ENCODE results near the gene RAB40A. TPM values are rescaled to one million over a fixed set of nuclear protein-coding genes. Genes with fewer than 3 reads are reported as not detected.
A peak's percentile ranks its signal among the peaks of the same experiment; 100 is the strongest.

Gene RAB40A
- polyA plus RNA-seq (2013), result 1.3 TPM

GRCh38 chrX:103519389-103519788 is at the start of gene RAB40A:
RAB40A (minus strand) TSS chrX:103519489; CDS start chrX:103500756, 18,733 bp downstream.
- ChIA-PET POLR2A (no interaction called here), CTCF (no interaction called here)
- H3K4me1 ChIP-seq (ENCODE audit: control extremely low read depth in 1 of 4, control insufficient read depth in 4 of 4, insufficient read depth in 4 of 4, low read length in 3 of 4), result no peaks in the 10 kb centered on the region
- no peaks in the 10 kb centered on the region for H3K36me3 ChIP-seq (ENCODE audit: control insufficient read depth in 4 of 4, insufficient read depth in 4 of 4, low read length in 3 of 4)
- H3K27me3 ChIP-seq (replicated peaks in 2 of 5; ENCODE audit: control insufficient read depth in 4 of 5, insufficient read depth in 5 of 5, low read length in 4 of 5), result no peaks in the 10 kb centered on the region
- no peak within 1 kb of the TSS for H3K27ac ChIP-seq (ENCODE audit: insufficient read depth in 1 of 2, low read depth in 1 of 2, low read length in 2 of 2, poor library complexity in 1 of 2, severe bottlenecking in 2 of 2)
- no CpG with 5 or more reads among the region's 2 CpGs for WGBS (ENCODE audit: insufficient coverage)
- DNase-seq, result no peak
- no peak within 1 kb of the TSS for H3K4me3 ChIP-seq (ENCODE audit: control insufficient read depth in 1 of 7, extremely low read depth in 1 of 7, insufficient read depth in 4 of 7, low read depth in 2 of 7, low read length in 6 of 7)
- no peaks in the 10 kb centered on the region for H3K9me3 ChIP-seq (ENCODE audit: control extremely low read depth in 1 of 5, control insufficient read depth in 4 of 5, insufficient read depth in 2 of 5, low read depth in 1 of 5, low read length in 4 of 5)

GRCh38 chrX:103565752-103566151 is 46.5 kb upstream of the RAB40A start:
- CTCF ChIA-PET, result no interaction called here
- H3K36me3 ChIP-seq (ENCODE audit: control insufficient read depth in 4 of 4, insufficient read depth in 4 of 4, low read length in 3 of 4), result no peaks in the 10 kb centered on the region
- POLR2A ChIA-PET, result no interaction called here
- no peak overlapping the region for H3K27ac ChIP-seq (ENCODE audit: insufficient read depth in 1 of 2, low read depth in 1 of 2, low read length in 2 of 2, poor library complexity in 1 of 2, severe bottlenecking in 2 of 2)
- WGBS (ENCODE audit: insufficient coverage), result no CpG with 5 or more reads among the region's 1 CpG
- H3K9me3 ChIP-seq (ENCODE audit: control extremely low read depth in 1 of 5, control insufficient read depth in 4 of 5, insufficient read depth in 2 of 5, low read depth in 1 of 5, low read length in 4 of 5), result no peaks in the 10 kb centered on the region
- no peaks in the 10 kb centered on the region for H3K4me1 ChIP-seq (ENCODE audit: control extremely low read depth in 1 of 4, control insufficient read depth in 4 of 4, insufficient read depth in 4 of 4, low read length in 3 of 4)
- no peak overlapping the region for H3K4me3 ChIP-seq (ENCODE audit: control insufficient read depth in 1 of 7, extremely low read depth in 1 of 7, insufficient read depth in 4 of 7, low read depth in 2 of 7, low read length in 6 of 7)
- no peak for DNase-seq
- H3K27me3 ChIP-seq (replicated peaks in 2 of 5; ENCODE audit: control insufficient read depth in 4 of 5, insufficient read depth in 5 of 5, low read length in 4 of 5), result peaks cover 0 to 2% (median 0%) of the 10 kb centered on the region in 5 experiments

- DNase-seq, result no peak
- 86% methylated on average over 2 of the region's 4 CpGs for WGBS (ENCODE audit: insufficient coverage)
- H3K4me1 ChIP-seq (ENCODE audit: control extremely low read depth in 1 of 4, control insufficient read depth in 4 of 4, insufficient read depth in 4 of 4, low read length in 3 of 4), result no peaks in the 10 kb centered on the region
- no peak overlapping the region for H3K27ac ChIP-seq (ENCODE audit: insufficient read depth in 1 of 2, low read depth in 1 of 2, low read length in 2 of 2, poor library complexity in 1 of 2, severe bottlenecking in 2 of 2)
- no peaks in the 10 kb centered on the region for H3K9me3 ChIP-seq (ENCODE audit: control extremely low read depth in 1 of 5, control insufficient read depth in 4 of 5, insufficient read depth in 2 of 5, low read depth in 1 of 5, low read length in 4 of 5)
- POLR2A ChIA-PET, result no interaction called here
- H3K27me3 ChIP-seq (replicated peaks in 2 of 5; ENCODE audit: control insufficient read depth in 4 of 5, insufficient read depth in 5 of 5, low read length in 4 of 5), result peaks cover 0 to 2% (median 0%) of the 10 kb centered on the region in 5 experiments
- H3K4me3 ChIP-seq (ENCODE audit: control insufficient read depth in 1 of 7, extremely low read depth in 1 of 7, insufficient read depth in 4 of 7, low read depth in 2 of 7, low read length in 6 of 7), result no peak overlapping the region
- H3K36me3 ChIP-seq (ENCODE audit: control insufficient read depth in 4 of 4, insufficient read depth in 4 of 4, low read length in 3 of 4), result no peaks in the 10 kb centered on the region
- CTCF ChIA-PET, result no interaction called here
Measured at GRCh38 chrX:103565197-103565596, 45.9 kb upstream of the RAB40A start.

GRCh38 chrX:103562801-103563200 is 43.5 kb upstream of the RAB40A start:
- no peak for DNase-seq
- ChIA-PET CTCF (no interaction called here), POLR2A (no interaction called here)
- H3K9me3 ChIP-seq (ENCODE audit: control extremely low read depth in 1 of 5, control insufficient read depth in 4 of 5, insufficient read depth in 2 of 5, low read depth in 1 of 5, low read length in 4 of 5), result no peaks in the 10 kb centered on the region
- no peak overlapping the region for H3K4me3 ChIP-seq (ENCODE audit: control insufficient read depth in 1 of 7, extremely low read depth in 1 of 7, insufficient read depth in 4 of 7, low read depth in 2 of 7, low read length in 6 of 7)
- no peaks in the 10 kb centered on the region for H3K36me3 ChIP-seq (ENCODE audit: control insufficient read depth in 4 of 4, insufficient read depth in 4 of 4, low read length in 3 of 4)
- WGBS (ENCODE audit: insufficient coverage), result 69% methylated on average over 2 of the region's 2 CpGs
- H3K27me3 ChIP-seq (replicated peaks in 2 of 5; ENCODE audit: control insufficient read depth in 4 of 5, insufficient read depth in 5 of 5, low read length in 4 of 5), result peaks cover 0 to 5% (median 0%) of the 10 kb centered on the region in 5 experiments
- H3K27ac ChIP-seq (ENCODE audit: insufficient read depth in 1 of 2, low read depth in 1 of 2, low read length in 2 of 2, poor library complexity in 1 of 2, severe bottlenecking in 2 of 2), result no peak overlapping the region
- no peaks in the 10 kb centered on the region for H3K4me1 ChIP-seq (ENCODE audit: control extremely low read depth in 1 of 4, control insufficient read depth in 4 of 4, insufficient read depth in 4 of 4, low read length in 3 of 4)

GRCh38 chrX:103560256-103560655 is 41.0 kb upstream of the RAB40A start:
- ChIA-PET POLR2A (interaction anchor here (0.8 kb wide), 1 partner anchor 44 kb away, joined by 3 read pairs; no protein-coding TSS in a partner anchor), CTCF (interaction anchor here (0.7 kb wide), 1 partner anchor 70 kb away, joined by 3 read pairs; no protein-coding TSS in a partner anchor)
- Histone ChIP-seq H3K27ac (ENCODE audit: insufficient read depth in 1 of 2, low read depth in 1 of 2, low read length in 2 of 2, poor library complexity in 1 of 2, severe bottlenecking in 2 of 2) (no peak overlapping the region), H3K4me3 (ENCODE audit: control insufficient read depth in 1 of 7, extremely low read depth in 1 of 7, insufficient read depth in 4 of 7, low read depth in 2 of 7, low read length in 6 of 7) (no peak overlapping the region), H3K36me3 (ENCODE audit: control insufficient read depth in 4 of 4, insufficient read depth in 4 of 4, low read length in 3 of 4) (no peaks in the 10 kb centered on the region), H3K27me3 (replicated peaks in 2 of 5; ENCODE audit: control insufficient read depth in 4 of 5, insufficient read depth in 5 of 5, low read length in 4 of 5) (peaks cover 0 to 7% (median 0%) of the 10 kb centered on the region in 5 experiments), H3K9me3 (ENCODE audit: control extremely low read depth in 1 of 5, control insufficient read depth in 4 of 5, insufficient read depth in 2 of 5, low read depth in 1 of 5, low read length in 4 of 5) (no peaks in the 10 kb centered on the region), H3K4me1 (ENCODE audit: control extremely low read depth in 1 of 4, control insufficient read depth in 4 of 4, insufficient read depth in 4 of 4, low read length in 3 of 4) (no peaks in the 10 kb centered on the region)
- DNase-seq, result no peak
- no CpG with 5 or more reads among the region's 1 CpG for WGBS (ENCODE audit: insufficient coverage)

- Histone ChIP-seq H3K9me3 (ENCODE audit: control extremely low read depth in 1 of 5, control insufficient read depth in 4 of 5, insufficient read depth in 2 of 5, low read depth in 1 of 5, low read length in 4 of 5) (no peaks in the 10 kb centered on the region), H3K27me3 (replicated peaks in 2 of 5; ENCODE audit: control insufficient read depth in 4 of 5, insufficient read depth in 5 of 5, low read length in 4 of 5) (peaks cover 0 to 12% (median 0%) of the 10 kb centered on the region in 5 experiments), H3K4me1 (ENCODE audit: control extremely low read depth in 1 of 4, control insufficient read depth in 4 of 4, insufficient read depth in 4 of 4, low read length in 3 of 4) (peaks cover 0 to 7% (median 2%) of the 10 kb centered on the region in 4 experiments), H3K36me3 (ENCODE audit: control insufficient read depth in 4 of 4, insufficient read depth in 4 of 4, low read length in 3 of 4) (no peaks in the 10 kb centered on the region), H3K4me3 (ENCODE audit: control insufficient read depth in 1 of 7, extremely low read depth in 1 of 7, insufficient read depth in 4 of 7, low read depth in 2 of 7, low read length in 6 of 7) (no peak overlapping the region), H3K27ac (ENCODE audit: insufficient read depth in 1 of 2, low read depth in 1 of 2, low read length in 2 of 2, poor library complexity in 1 of 2, severe bottlenecking in 2 of 2) (no peak overlapping the region)
- 47% methylated on average over 2 of the region's 2 CpGs for WGBS (ENCODE audit: insufficient coverage)
- DNase-seq, result no peak
- ChIA-PET CTCF (interaction anchor here (0.7 kb wide), 1 partner anchor 23 kb away, joined by 3 read pairs; no protein-coding TSS in a partner anchor), POLR2A (no interaction called here)
Measured at GRCh38 chrX:103556963-103557612, 37.8 kb upstream of the RAB40A start.

DNA sequence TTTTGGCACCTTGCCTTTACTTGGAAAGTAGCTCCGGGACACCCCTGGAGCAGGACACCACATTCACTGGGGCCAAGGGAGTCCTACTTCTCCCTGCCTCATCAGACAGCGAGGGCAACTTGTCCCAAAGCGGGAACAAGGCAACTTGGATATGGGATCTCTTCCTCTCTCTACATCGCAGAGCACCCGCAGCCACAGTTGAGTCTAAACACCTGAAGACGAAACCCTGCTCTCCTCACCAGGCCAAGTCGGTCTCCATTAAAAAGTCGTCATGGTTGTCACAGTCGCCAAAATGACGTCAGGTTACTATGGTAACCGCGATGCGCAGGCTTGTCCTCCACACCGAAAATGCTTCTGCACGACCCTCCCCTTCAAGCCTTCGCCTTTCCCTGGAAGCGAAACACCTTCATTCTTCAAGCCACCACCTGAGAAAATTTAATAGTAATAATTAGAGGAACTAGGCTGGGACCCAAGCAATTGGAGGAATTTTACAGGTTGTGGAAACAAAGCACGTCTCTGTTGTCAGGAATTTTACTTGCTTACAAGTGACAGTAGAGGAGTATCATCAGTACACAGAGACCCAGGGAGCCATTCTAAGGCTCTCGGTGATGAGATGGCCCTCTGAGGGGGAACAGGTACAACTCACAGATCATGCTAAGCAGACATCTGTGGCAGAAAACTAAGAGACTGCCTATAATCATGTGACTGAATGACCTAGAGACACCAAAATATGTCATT is 35.6 kb upstream of the RAB40A start:
- Histone ChIP-seq H3K27ac (ENCODE audit: insufficient read depth in 1 of 2, low read depth in 1 of 2, low read length in 2 of 2, poor library complexity in 1 of 2, severe bottlenecking in 2 of 2) (peak overlapping the region; percentile 72 to 90), H3K36me3 (ENCODE audit: control insufficient read depth in 4 of 4, insufficient read depth in 4 of 4, low read length in 3 of 4) (no peaks in the 10 kb centered on the region), H3K4me1 (ENCODE audit: control extremely low read depth in 1 of 4, control insufficient read depth in 4 of 4, insufficient read depth in 4 of 4, low read length in 3 of 4) (peaks cover 0 to 7% (median 2%) of the 10 kb centered on the region in 4 experiments), H3K27me3 (replicated peaks in 2 of 5; ENCODE audit: control insufficient read depth in 4 of 5, insufficient read depth in 5 of 5, low read length in 4 of 5) (peaks cover 0 to 12% (median 0%) of the 10 kb centered on the region in 5 experiments), H3K4me3 (ENCODE audit: control insufficient read depth in 1 of 7, extremely low read depth in 1 of 7, insufficient read depth in 4 of 7, low read depth in 2 of 7, low read length in 6 of 7) (peak overlapping the region; percentile 39 to 94 (median 71)), H3K9me3 (ENCODE audit: control extremely low read depth in 1 of 5, control insufficient read depth in 4 of 5, insufficient read depth in 2 of 5, low read depth in 1 of 5, low read length in 4 of 5) (no peaks in the 10 kb centered on the region)
- ChIA-PET CTCF (interaction anchor here (1.1 kb wide), 1 partner anchor 106 kb away, joined by 3 read pairs; no protein-coding TSS in a partner anchor), POLR2A (interaction anchor here (1.0 kb wide), 1 partner anchor 75 kb away, joined by 3 read pairs; no protein-coding TSS in a partner anchor)
- peak; percentile 83 to 88 (median 86) for DNase-seq
- 17% methylated on average over 14 of the region's 19 CpGs for WGBS (ENCODE audit: insufficient coverage)

All from common myeloid progenitor, CD34-positive (primary cell).